ENCODE data around the gene DYNC1LI2.
A peak's percentile ranks its signal among the peaks of the same experiment; 100 is the strongest.

DYNC1LI2 gene

DNA sequence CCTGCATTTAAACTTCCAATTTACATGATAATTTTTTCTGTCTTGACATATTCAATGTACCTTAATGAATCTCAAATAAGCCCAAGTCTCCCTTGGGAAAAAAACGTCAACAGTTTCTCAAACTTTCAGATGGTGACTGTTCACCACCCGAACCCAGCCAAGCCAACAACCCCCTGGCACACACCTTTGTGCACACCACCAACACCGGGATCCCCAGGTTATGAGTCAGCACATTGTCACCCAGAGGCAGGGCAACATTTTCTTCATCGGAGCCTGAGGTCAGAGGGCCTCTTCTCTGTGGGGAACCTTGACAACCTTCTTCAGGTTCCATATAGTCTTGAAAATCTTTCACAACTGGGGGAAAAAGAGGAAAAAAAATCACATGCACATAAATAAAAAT, 15.5 kb downstream of the DYNC1LI2 start:
- DNase-seq = no peak

- no peak for DNase-seq
These were observed 20.3 kb downstream of the DYNC1LI2 start for GRCh38 chr16:66731101-66731500.

GRCh38 chr16:66728804-66729203, 22.6 kb downstream of the DYNC1LI2 start:
- no peak for DNase-seq

- DNase-seq = peak; percentile 63
These were observed 23.2 kb downstream of the DYNC1LI2 start for GRCh38 chr16:66728117-66728787.

DNA sequence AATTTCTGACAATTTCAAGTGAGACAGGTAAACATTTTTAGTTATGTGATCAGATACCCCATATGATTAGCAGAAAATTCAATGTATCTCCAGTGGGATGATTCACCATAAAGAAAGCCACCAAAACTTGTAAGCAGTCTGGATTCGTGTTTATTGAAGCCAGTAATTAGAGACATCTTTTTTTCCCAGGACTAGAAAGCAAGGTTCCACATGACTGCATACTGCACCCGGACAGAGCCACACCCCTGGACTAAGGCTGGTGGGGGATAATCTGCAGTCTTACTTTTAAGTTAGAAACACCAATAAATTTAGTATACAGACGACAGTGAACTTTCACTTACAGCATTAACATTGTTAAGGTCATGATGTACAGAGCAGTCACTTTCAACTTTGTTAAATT, 30.6 kb downstream of the DYNC1LI2 start:
- no peak for DNase-seq

DNA sequence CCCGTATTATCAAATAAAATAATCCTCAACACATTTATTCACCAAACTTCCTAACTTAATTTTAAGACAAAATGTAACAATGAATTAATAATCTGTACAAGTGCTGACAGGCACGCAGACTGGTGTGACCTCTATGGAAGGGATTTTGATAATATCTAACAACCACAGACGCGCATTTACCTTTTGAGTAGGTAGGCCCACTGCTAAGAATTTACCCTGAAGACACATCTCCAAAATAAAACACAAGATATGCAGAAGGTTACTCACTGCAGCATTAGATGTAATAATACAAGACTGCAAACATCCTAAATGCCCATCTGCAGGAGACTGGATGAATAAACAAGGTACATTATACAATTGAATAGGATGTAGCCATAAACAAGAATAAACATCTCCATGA, 32.2 kb downstream of the DYNC1LI2 start:
- DNase-seq = no peak

DNA sequence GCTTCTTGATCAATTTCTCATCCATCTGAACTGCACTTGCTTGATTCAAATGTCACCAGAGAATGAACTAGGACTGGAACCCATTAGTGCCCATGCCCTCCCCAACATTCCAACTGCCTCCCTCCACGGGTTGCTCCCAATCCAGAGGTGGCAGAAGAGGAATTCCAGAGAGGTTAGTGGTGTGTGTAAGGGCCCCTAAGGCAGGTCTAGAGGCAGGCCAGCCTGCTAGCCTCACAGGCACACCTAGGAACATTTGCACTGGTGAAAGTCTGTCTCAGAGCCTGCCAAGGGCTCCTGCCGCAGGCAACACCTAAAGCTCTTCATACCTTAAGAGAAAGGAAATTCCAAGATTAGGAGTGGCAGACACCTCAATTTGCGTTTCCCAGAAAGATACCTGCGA, 33.6 kb downstream of the DYNC1LI2 start:
- no peak for DNase-seq

GRCh38 chr16:66717112-66717675, 34.2 kb downstream of the DYNC1LI2 start:
- DNase-seq = peak; percentile 20

DNA sequence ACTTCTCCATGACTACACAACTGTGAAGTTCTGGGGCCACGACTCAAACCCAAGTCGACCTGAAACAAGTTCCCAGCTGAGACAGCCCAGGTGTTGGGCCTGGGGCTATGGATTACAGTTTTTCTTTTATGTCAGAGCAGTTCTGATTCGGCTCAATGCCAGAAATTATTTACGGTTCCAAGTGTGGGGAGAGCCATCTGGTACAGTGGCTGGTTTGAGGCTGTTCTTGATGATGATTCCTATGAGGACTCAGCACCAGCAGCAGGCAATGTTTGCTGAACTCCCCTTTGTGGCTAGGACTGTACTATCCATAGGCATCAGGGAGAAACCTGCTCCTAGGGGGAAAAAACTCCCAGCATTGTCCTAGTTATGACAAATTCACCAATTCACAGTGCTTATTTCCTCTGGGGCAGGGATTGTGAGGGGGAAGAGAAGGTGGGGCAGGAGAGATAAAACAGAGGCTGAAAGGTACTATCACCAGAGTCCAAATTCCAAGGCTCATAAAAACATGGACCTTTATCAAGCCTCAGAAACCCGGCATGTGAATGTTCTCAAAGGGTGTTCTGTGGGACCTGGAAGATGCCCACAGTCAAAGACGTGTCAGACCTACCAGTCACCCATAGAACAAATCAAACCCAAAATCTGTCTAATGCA, 36.6 kb downstream of the DYNC1LI2 start:
- no peak for DNase-seq

GRCh38 chr16:66714062-66714461, 37.3 kb downstream of the DYNC1LI2 start:
- no peak for DNase-seq

DNA sequence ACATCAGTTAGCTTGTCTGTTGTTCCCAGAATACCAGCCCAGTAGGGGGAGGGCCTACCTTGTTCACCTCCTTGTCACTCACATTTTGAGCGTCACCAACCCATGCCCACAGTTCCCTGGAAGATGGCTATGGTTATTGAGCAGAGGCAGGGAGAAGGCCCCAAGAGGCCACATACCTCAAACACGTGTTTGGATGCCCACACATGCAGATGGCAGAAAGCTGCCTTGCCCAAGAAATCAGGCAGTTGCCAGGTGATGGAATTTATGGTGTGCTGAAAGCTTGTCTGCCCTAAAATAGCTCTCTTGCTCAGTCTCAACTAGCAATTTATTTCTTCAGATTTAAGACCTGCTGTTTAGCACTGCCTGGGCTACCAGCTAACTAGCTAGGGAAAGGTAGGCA, 38.3 kb downstream of the DYNC1LI2 start:
- DNase-seq = no peak

DNA sequence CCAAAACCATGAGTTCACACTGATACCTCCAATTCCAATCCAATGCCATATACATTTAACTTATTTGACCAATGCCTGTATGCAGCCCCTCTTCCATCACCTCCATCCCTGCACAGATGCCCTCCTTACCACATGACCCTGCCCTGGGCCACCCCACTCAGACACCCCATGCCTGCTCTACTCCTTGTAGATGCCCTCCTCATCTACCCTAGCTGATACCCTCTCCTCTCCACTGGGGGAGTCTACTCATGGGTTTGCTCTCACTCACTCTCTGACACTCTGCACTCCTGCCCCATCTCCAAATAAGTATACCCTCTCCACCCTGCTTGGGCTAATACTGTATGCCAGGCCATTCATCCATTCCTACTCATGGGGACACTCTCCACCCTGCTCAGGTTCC, 38.9 kb downstream of the DYNC1LI2 start:
- DNase-seq = no peak

DNA sequence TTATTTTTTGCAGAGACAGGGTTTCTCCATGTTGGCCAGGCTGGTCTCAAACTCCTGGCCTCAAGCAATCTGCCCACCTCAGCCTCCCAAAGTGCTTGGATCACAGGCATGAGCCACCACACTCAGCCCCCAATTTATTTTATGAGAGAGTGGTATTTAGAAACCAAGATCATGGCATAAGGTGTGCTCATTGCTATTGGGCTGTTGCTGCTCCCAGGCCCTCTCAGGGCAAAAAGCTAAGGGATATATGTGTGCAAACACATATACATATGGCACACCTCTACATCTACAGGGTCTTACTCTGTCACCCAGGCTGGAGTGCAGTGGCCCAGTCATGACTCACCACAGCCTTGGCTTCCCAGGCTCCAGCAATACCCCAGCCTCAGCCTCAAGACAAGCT, 39.8 kb downstream of the DYNC1LI2 start:
- no peak for DNase-seq

GRCh38 chr16:66706506-66706880, 44.9 kb downstream of the DYNC1LI2 start:
- no peak for DNase-seq

GRCh38 chr16:66705790-66706505, 45.5 kb downstream of the DYNC1LI2 start:
- no peak for DNase-seq

GRCh38 chr16:66703406-66704215, 47.8 kb downstream of the DYNC1LI2 start:
- DNase-seq = no peak

DNA sequence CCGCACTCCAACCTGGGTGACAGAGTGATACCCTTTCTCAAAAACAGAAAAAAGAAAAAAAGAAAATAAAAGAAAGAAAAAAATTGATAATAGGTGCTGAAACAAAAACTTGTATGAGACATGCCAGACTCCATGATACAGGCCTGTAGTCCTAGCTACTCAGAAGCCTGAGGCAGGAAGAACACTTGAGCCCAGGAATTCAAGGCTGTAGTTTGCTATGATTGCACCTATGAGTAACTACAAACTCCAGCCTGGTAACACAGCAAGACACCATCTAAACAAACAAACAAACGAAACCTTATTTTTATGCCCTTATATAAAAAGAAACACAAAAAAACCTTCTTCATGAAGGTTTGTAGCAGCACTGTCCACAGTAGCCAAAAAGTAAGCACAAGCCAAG, 49.9 kb downstream of the DYNC1LI2 start:
- no peak for DNase-seq

DNA sequence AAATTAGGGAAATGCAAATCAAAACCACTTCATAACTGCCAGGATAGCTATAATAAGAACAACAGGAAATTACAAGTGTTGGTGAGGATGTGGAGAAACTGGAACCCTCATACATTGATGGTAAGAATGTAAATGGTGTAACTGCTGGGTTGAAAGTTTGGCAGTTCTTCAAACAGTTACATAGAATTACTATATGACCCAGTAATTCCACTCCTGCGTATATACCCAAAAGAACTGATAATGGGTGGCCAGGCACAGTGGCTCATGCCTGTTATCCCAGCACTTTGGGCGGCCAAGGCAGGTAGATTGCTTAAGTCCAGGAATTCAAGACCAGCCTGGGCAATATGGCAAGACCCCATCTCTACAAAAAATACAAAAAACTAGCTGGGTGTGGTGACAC, 50.4 kb downstream of the DYNC1LI2 start:
- peak; percentile 65 for DNase-seq

GRCh38 chr16:66699898-66700297, 51.5 kb downstream of the DYNC1LI2 start:
- no peak for DNase-seq

DNA sequence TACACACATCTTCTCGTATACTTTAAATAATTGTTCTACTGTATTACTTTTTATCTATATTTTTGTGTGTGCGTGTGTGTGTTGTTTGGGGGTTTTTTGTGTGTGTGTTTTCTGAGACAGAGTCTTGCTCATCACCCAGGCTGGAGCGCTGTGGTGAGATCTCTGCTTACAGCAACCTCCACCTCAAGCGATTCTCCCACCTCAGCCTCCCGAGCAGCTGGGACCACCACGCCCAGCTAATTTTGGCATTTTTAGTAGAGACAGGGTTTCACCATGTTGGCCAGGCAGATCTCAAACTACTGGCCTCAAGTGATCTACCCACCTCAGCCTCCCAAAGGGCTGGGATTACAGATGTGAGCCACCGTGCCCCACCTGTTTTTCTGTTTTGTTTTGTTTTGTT, 53.4 kb downstream of the DYNC1LI2 start:
- no peak for DNase-seq

GRCh38 chr16:66696669-66697630, 54.5 kb downstream of the DYNC1LI2 start, which contains the start of gene CMTM4:
TSS of gene CMTM4 (minus strand) at chr16:66696743. CDS start at chr16:66696525, 218 bp downstream.
- DNase-seq = peak; percentile 53
